Vagina (tissue), 2 donors: ENCODE data around the gene STIM1.

Experiments used
- POLR2AphosphoS5 ChIP-seq, 2 donors: sonication (generic); formaldehyde crosslinking; IDR thresholded peaks; one replicate each; pipeline ENCODE4 v1.9.0; 2017; ENCODE audit warnings: antibody characterized with exemption in 2 of 2, mild to moderate bottlenecking in 2 of 2, low read depth in 1 of 2; ENCODE audit not compliant: insufficient read depth in 1 of 2
- TF ChIP-seq, protein P1 (sequence below), 3 experiments: fragments of 450-650 bp in 2 of 3; fragments of 200-600 bp in 1 of 3; sonication (generic) in 1 of 3; IDR thresholded peaks; one replicate each; pipeline ENCODE4 v1.5.1; 2017 to 2019; ENCODE audit warnings: antibody characterized with exemption in 3 of 3, mild to moderate bottlenecking in 2 of 3, moderate library complexity in 2 of 3

- TF ChIP-seq, protein P1, sequence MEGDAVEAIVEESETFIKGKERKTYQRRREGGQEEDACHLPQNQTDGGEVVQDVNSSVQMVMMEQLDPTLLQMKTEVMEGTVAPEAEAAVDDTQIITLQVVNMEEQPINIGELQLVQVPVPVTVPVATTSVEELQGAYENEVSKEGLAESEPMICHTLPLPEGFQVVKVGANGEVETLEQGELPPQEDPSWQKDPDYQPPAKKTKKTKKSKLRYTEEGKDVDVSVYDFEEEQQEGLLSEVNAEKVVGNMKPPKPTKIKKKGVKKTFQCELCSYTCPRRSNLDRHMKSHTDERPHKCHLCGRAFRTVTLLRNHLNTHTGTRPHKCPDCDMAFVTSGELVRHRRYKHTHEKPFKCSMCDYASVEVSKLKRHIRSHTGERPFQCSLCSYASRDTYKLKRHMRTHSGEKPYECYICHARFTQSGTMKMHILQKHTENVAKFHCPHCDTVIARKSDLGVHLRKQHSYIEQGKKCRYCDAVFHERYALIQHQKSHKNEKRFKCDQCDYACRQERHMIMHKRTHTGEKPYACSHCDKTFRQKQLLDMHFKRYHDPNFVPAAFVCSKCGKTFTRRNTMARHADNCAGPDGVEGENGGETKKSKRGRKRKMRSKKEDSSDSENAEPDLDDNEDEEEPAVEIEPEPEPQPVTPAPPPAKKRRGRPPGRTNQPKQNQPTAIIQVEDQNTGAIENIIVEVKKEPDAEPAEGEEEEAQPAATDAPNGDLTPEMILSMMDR (IDR thresholded peaks at IDR 0.05): no peak
- no peak for TF ChIP-seq POLR2AphosphoS5 (IDR thresholded peaks at IDR 0.05; ENCODE audit: insufficient read depth in 1 of 2, low read depth in 1 of 2)
Measured at GRCh38 chr11:4093519-4094347, 238.3 kb downstream of the STIM1 start.
